CD1c-positive myeloid dendritic cell (primary cell): ENCODE data around the gene RPUSD2.
"Not testable (repeated sequence)": the region's sequence is repeated elsewhere in the genome, so short reads cannot be mapped to it uniquely, and the experiment has no call there.

ENCODE experiments used
- DNase-seq: peaks from one replicate; pipeline ENCODE4 v3.0.0-alpha.2; 2016; ENCODE audit errors: extremely low spot score

The RPUSD2 gene

GRCh38 chr15:40565333-40566238, 3.5 kb upstream of the RPUSD2 start:
- no peak for DNase-seq

GRCh38 chr15:40567111-40567510, 2.0 kb upstream of the RPUSD2 start:
- no peak for DNase-seq

- no peak for DNase-seq
Measured at GRCh38 chr15:40575113-40575512, 6.0 kb downstream of the RPUSD2 start.

GRCh38 chr15:40576914-40577313, 7.8 kb downstream of the RPUSD2 start:
- DNase-seq, result not testable (repeated sequence)

GRCh38 chr15:40578892-40579291, 9.8 kb downstream of the RPUSD2 start:
- DNase-seq, result no peak

GRCh38 chr15:40581796-40582195, 12.7 kb downstream of the RPUSD2 start:
- DNase-seq, result not testable (repeated sequence)

- DNase-seq, result peak; percentile 32
Measured at GRCh38 chr15:40582726-40583246, 13.7 kb downstream of the RPUSD2 start.

GRCh38 chr15:40584191-40584590, 15.1 kb downstream of the RPUSD2 start:
- no peak for DNase-seq

- DNase-seq, result no peak
Measured at GRCh38 chr15:40590667-40591050, 21.6 kb downstream of the RPUSD2 start.

GRCh38 chr15:40591389-40591788, 22.3 kb downstream of the RPUSD2 start:
- DNase-seq, result no peak

GRCh38 chr15:40593165-40593564, 24.1 kb downstream of the RPUSD2 start:
- peak; percentile 12 for DNase-seq

- DNase-seq, result peak; percentile 97
Measured at GRCh38 chr15:40593588-40594428, 24.7 kb downstream of the RPUSD2 start, which contains the start of gene KNL1. Gene KNL1 (plus strand): TSS chr15:40594249. CDS start chr15:40602932, 8,683 bp downstream.

- DNase-seq, result peak; percentile 62
Measured at GRCh38 chr15:40594429-40594836, 25.3 kb downstream of the RPUSD2 start.

GRCh38 chr15:40595219-40595618, 26.1 kb downstream of the RPUSD2 start:
- DNase-seq, result no peak

GRCh38 chr15:40595773-40596172, 26.7 kb downstream of the RPUSD2 start:
- no peak for DNase-seq

GRCh38 chr15:40597024-40597423, 27.9 kb downstream of the RPUSD2 start:
- no peak for DNase-seq

GRCh38 chr15:40598126-40598525, 29.0 kb downstream of the RPUSD2 start:
- no peak for DNase-seq

- DNase-seq, result no peak
Measured at GRCh38 chr15:40598672-40599071, 29.6 kb downstream of the RPUSD2 start.

GRCh38 chr15:40600956-40601355, 31.9 kb downstream of the RPUSD2 start:
- DNase-seq, result no peak

GRCh38 chr15:40603935-40604334, 34.8 kb downstream of the RPUSD2 start:
- DNase-seq, result no peak

GRCh38 chr15:40613080-40613479, 44.0 kb downstream of the RPUSD2 start:
- no peak for DNase-seq

GRCh38 chr15:40618023-40618422, 48.9 kb downstream of the RPUSD2 start:
- DNase-seq, result peak; percentile 54
